ENCODE results near the gene CSF2RB.

CSF2RB gene

GRCh38 chr22:36913427-36914389 lies at the start of gene CSF2RB:
TSS of gene CSF2RB (plus strand) at chr22:36913628. CDS start at chr22:36922208, 8,580 bp downstream.
- peak; percentile 32 for DNase-seq

- no peak for DNase-seq
Observed at GRCh38 chr22:36863979-36864378, 49.4 kb upstream of the CSF2RB start.

- DNase-seq = no peak
Observed at GRCh38 chr22:36864454-36865215, 48.8 kb upstream of the CSF2RB start.

GRCh38 chr22:36865346-36865745 lies 48.1 kb upstream of the CSF2RB start:
- no peak for DNase-seq

GRCh38 chr22:36867695-36868094 lies 45.7 kb upstream of the CSF2RB start:
- no peak for DNase-seq

GRCh38 chr22:36868546-36869181 lies 44.8 kb upstream of the CSF2RB start:
- no peak for DNase-seq

- no peak for DNase-seq
Observed at GRCh38 chr22:36870250-36870649, 43.2 kb upstream of the CSF2RB start.

GRCh38 chr22:36871669-36872081 lies 41.8 kb upstream of the CSF2RB start:
- DNase-seq = no peak

GRCh38 chr22:36872084-36872483 lies 41.3 kb upstream of the CSF2RB start:
- no peak for DNase-seq

GRCh38 chr22:36872866-36873498 lies 40.4 kb upstream of the CSF2RB start:
- DNase-seq = no peak

GRCh38 chr22:36873614-36874308 lies 39.7 kb upstream of the CSF2RB start:
- DNase-seq = peak; percentile 17

- no peak for DNase-seq
Observed at GRCh38 chr22:36874309-36874696, 39.1 kb upstream of the CSF2RB start.

GRCh38 chr22:36874736-36875135 lies 38.7 kb upstream of the CSF2RB start:
- DNase-seq = no peak

GRCh38 chr22:36875741-36876140 lies 37.7 kb upstream of the CSF2RB start:
- DNase-seq = no peak

GRCh38 chr22:36879775-36880174 lies 33.7 kb upstream of the CSF2RB start:
- no peak for DNase-seq

- no peak for DNase-seq
Observed at GRCh38 chr22:36881504-36882245, 31.8 kb upstream of the CSF2RB start.

- DNase-seq = no peak
Observed at GRCh38 chr22:36884349-36885158, 28.9 kb upstream of the CSF2RB start.

GRCh38 chr22:36885474-36885873 lies 28.0 kb upstream of the CSF2RB start:
- no peak for DNase-seq

- DNase-seq = no peak
Observed at GRCh38 chr22:36886016-36886415, 27.4 kb upstream of the CSF2RB start.

- no peak for DNase-seq
Observed at GRCh38 chr22:36887162-36887561, 26.3 kb upstream of the CSF2RB start.

GRCh38 chr22:36891646-36892045 lies 21.8 kb upstream of the CSF2RB start:
- no peak for DNase-seq

Data from midbrain (tissue), 1 donor.